ENCODE data around the gene ARRB2.

- no peak for TF ChIP-seq CTCF (IDR thresholded peaks at IDR 0.05; ENCODE audit: insufficient read depth, low read depth, low read length)
- peak; percentile 89 for TF ChIP-seq EZH2 (IDR thresholded peaks at IDR 0.05; ENCODE audit: insufficient read depth, low read length)
These were observed 28.0 kb downstream of the ARRB2 start for GRCh38 chr17:4738136-4739121.
